G401 (cell line): ENCODE results near the gene NBEAL2. TPM values are rescaled to one million over a fixed set of nuclear protein-coding genes. Genes with fewer than 3 reads are reported as not detected.
"Not testable (repeated sequence)": the region's sequence is repeated elsewhere in the genome, so short reads cannot be mapped to it uniquely, and the experiment has no call there.

Experiments
- DNase-seq: peaks from one replicate; pipeline ENCODE4 v3.0.0-alpha.2; 2015; ENCODE audit warnings: low spot score
- in situ Hi-C: cut with HindIII; loops from 2 replicates; pipeline ENCODE4 v1.10.0; 2016; ENCODE audit warnings: low sequenced_read_pairs, mixed read lengths
- total RNA-seq: library from RNA; depleted of rRNA; stranded (reverse); fragments of >200 nt; shearing (Covaris generic); gene quantifications from 2 replicates; pipeline ENCODE4 v1.2.3, GENCODE V29; 2014

The NBEAL2 gene
- total RNA-seq, 1 experiment from 2014 or later: 27.2 TPM

GRCh38 chr3:47020311-47020710 is 40.8 kb downstream of the NBEAL2 start:
- DNase-seq: no peak
- in situ Hi-C loops: no loop called here

- in situ Hi-C loops: no loop called here
Observed at GRCh38 chr3:47022641-47023071, 43.2 kb downstream of the NBEAL2 start.

GRCh38 chr3:47024932-47025331 is 45.5 kb downstream of the NBEAL2 start:
- no peak for DNase-seq
- in situ Hi-C loops: no loop called here

More at GRCh38 chr3:47022641-47023071, 43.2 kb downstream of the NBEAL2 start:
- peak; percentile 66 for DNase-seq

- in situ Hi-C loops, DNase-seq: not testable (repeated sequence)
Observed at GRCh38 chr3:47026432-47026831, 47.0 kb downstream of the NBEAL2 start.

- no peak for DNase-seq
- in situ Hi-C loops: no loop called here
Observed at GRCh38 chr3:47028146-47028545, 48.7 kb downstream of the NBEAL2 start.

GRCh38 chr3:47028667-47029066 is 49.2 kb downstream of the NBEAL2 start:
- in situ Hi-C loops: no loop called here
- DNase-seq: no peak

- DNase-seq, in situ Hi-C loops: not testable (repeated sequence)
Observed at GRCh38 chr3:47031041-47031440, 51.6 kb downstream of the NBEAL2 start.

- in situ Hi-C loops: no loop called here
Observed at GRCh38 chr3:47034868-47035489, 55.5 kb downstream of the NBEAL2 start.

GRCh38 chr3:47035645-47036044 is 56.2 kb downstream of the NBEAL2 start:
- no peak for DNase-seq
- in situ Hi-C loops: no loop called here

More at GRCh38 chr3:47034868-47035489, 55.5 kb downstream of the NBEAL2 start:
- no peak for DNase-seq

- in situ Hi-C loops: no loop called here
- DNase-seq: no peak
Observed at GRCh38 chr3:47036145-47036544, 56.7 kb downstream of the NBEAL2 start.

- in situ Hi-C loops, DNase-seq: not testable (repeated sequence)
Observed at GRCh38 chr3:47037302-47037701, 57.8 kb downstream of the NBEAL2 start.

- in situ Hi-C loops: no loop called here
- DNase-seq: no peak
Observed at GRCh38 chr3:47041114-47041513, 61.6 kb downstream of the NBEAL2 start.

- no peak for DNase-seq
Observed at GRCh38 chr3:47042231-47042791, 62.8 kb downstream of the NBEAL2 start.

GRCh38 chr3:47047069-47047468 is 67.6 kb downstream of the NBEAL2 start:
- DNase-seq: no peak
- in situ Hi-C loops: no loop called here

More at GRCh38 chr3:47042231-47042791, 62.8 kb downstream of the NBEAL2 start:
- in situ Hi-C loops: no loop called here

GRCh38 chr3:47047673-47048072 is 68.2 kb downstream of the NBEAL2 start:
- no peak for DNase-seq
- in situ Hi-C loops: no loop called here

- no peak for DNase-seq
- in situ Hi-C loops: no loop called here
Observed at GRCh38 chr3:47054412-47054811, 74.9 kb downstream of the NBEAL2 start.

- in situ Hi-C loops: no loop called here
- DNase-seq: no peak
Observed at GRCh38 chr3:47056705-47057104, 77.2 kb downstream of the NBEAL2 start.

- in situ Hi-C loops: no loop called here
- no peak for DNase-seq
Observed at GRCh38 chr3:47057212-47057671, 77.8 kb downstream of the NBEAL2 start.
